ENCODE results near the gene KCNJ9. TPM values are rescaled to one million over a fixed set of nuclear protein-coding genes. Genes with fewer than 3 reads are reported as not detected.

KCNJ9 gene
- total RNA-seq, 2 experiments from 2014 or later, result not detected

DNA sequence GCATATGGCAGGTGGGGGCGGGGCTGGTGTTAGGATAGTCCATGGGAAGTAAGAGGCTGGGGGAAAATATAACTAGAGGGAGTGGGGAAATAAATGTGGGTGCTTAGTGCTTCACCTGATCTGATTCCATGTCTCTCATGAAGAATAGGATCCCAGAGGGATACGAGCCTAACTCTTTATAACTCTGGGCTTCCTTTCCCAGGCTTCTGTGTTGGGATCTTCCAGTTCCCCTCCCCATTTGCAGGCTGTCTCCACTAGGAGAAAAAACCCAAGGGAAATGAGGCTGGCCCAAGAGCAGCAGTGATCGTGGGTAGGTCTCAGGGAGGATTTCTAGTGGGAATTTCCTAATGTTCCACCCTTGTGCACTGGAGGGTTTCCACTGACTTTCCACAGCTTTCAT is 1.6 kb downstream of the KCNJ9 start:
- ChIA-PET POLR2A (no interaction called here), CTCF (interaction anchor here (0.9 kb wide), 1 partner anchor 15 kb away, joined by 3 read pairs; no protein-coding TSS in a partner anchor)

DNA sequence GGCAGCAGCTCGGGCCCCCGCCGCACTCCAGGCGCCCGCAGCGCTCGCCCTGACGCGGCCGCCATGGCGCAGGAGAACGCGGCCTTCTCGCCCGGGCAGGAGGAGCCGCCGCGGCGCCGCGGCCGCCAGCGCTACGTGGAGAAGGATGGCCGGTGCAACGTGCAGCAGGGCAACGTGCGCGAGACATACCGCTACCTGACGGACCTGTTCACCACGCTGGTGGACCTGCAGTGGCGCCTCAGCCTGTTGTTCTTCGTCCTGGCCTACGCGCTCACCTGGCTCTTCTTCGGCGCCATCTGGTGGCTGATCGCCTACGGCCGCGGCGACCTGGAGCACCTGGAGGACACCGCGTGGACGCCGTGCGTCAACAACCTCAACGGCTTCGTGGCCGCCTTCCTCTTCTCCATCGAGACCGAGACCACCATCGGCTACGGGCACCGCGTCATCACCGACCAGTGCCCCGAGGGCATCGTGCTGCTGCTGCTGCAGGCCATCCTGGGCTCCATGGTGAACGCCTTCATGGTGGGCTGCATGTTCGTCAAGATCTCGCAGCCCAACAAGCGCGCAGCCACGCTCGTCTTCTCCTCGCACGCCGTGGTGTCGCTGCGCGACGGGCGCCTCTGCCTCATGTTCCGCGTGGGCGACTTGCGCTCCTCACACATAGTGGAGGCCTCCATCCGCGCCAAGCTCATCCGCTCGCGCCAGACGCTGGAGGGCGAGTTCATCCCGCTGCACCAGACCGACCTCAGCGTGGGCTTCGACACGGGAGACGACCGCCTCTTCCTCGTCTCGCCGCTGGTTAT is 2.8 kb downstream of the KCNJ9 start:
- ChIA-PET CTCF (interaction anchor here (0.9 to 3.6 kb wide), 7 partner anchors 13 to 155 kb away, joined by 3 to 37 read pairs (median 15); partner anchors contain the start of gene IGSF8), POLR2A (no interaction called here)

GRCh38 chr1:160084771-160085321 is 3.5 kb downstream of the KCNJ9 start:
- POLR2A ChIA-PET, result no interaction called here
- CTCF ChIA-PET, result interaction anchor here (1.0 to 3.6 kb wide), 19 partner anchors 8 to 267 kb away, joined by 3 to 37 read pairs (median 5); partner anchors contain the start of gene IGSF8

DNA sequence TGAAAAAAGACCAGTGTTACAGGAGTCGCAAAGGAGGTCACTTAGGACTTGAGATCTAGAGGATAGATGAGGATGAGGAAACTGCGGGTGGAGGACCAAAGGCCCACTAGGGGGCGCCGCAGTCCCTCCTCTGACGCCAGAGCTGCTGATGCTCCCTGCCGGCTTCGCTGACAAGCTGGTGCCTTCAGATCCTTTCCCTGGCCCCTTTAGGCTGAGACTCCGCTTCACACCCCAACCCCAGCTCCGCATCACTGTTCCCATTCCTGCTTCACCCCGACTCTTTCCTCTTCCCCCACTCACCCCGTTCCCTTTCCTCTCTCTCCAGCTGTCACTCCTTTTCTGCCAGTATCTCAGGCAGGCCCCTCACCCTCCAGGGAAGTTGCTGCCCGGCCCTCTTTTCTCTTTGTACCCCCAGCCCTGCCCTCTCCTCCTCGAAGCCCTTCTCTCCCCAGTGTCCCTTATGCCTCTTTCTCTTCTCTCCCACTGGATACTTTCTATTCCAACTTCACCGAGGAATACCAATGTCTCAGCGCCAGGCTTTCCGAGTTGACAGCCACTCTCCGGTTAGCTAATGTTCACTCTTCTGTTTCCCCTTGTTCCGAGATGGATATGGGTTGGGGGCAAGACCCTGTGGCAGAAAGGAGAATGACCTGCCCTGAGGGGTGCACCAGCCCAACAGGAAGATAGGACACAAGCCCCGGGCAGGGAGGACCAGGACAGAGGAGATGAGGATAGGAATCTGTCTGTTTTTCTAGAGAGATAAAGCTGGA is 4.5 kb downstream of the KCNJ9 start:
- ChIA-PET CTCF (interaction anchor here (0.7 to 3.6 kb wide), 27 partner anchors 8 to 266 kb away, joined by 3 to 37 read pairs (median 4); partner anchors contain the start of gene IGSF8), POLR2A (no interaction called here)

- CTCF ChIA-PET, result interaction anchor here (1.1 to 3.6 kb wide), 14 partner anchors 7 to 205 kb away, joined by 3 to 37 read pairs (median 5); partner anchors contain the start of gene IGSF8
- POLR2A ChIA-PET, result no interaction called here
These were observed 5.1 kb downstream of the KCNJ9 start for GRCh38 chr1:160086456-160086892.

DNA sequence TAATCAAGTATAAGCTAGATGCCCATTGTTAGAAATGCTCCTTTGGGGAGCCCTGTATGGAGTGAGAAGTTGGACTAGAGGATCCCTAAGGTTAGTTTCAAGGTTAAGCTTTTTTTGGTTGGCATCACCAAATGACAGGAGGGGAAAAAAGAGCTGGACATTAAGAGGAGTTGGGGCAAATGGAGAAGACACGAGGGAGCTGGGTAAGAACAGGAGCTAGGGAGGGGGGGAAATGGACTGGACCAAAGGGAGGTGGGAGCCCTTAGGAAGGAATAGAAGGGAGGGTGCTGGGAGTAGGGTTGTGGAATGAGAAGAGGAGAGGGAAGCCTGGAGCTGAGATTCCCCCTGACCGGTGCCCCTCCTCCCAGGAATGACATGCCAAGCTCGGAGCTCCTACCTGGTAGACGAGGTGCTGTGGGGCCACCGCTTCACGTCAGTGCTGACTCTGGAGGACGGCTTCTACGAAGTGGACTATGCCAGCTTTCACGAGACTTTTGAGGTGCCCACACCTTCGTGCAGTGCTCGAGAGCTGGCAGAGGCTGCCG is 5.9 kb downstream of the KCNJ9 start:
- POLR2A ChIA-PET, result no interaction called here
- CTCF ChIA-PET, result interaction anchor here (1.1 to 3.6 kb wide), 7 partner anchors 9 to 85 kb away, joined by 3 to 37 read pairs (median 4); partner anchors contain the start of gene IGSF8

DNA sequence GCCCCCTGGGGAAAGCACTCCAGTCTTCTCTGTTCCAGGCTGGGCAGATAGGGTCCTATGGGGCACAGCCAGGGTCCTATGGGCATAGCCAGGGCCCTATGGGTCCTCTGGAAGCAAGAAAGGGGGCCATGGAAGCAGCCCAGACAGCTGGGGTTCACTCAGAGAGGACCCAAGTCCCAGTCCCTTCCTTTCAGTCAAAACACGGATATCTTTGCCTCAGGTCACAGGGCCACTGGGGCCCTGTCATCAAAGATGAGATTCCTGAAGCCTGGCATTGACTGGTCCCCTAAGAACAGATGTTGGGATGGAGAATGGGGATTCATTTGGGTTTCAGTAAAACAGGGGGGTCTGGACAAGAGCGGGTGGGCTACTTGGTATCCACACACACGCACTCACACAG is 8.5 kb downstream of the KCNJ9 start:
- CTCF ChIA-PET, result interaction anchor here (0.9 kb wide), 1 partner anchor 11 kb away, joined by 3 read pairs; no protein-coding TSS in a partner anchor
- POLR2A ChIA-PET, result no interaction called here

GRCh38 chr1:160090760-160091159 is 9.4 kb downstream of the KCNJ9 start:
- CTCF ChIA-PET, result interaction anchor here (0.9 kb wide), 1 partner anchor 12 kb away, joined by 3 read pairs; no protein-coding TSS in a partner anchor
- POLR2A ChIA-PET, result no interaction called here

GRCh38 chr1:160091666-160092223 is 10.4 kb downstream of the KCNJ9 start:
- ChIA-PET POLR2A (no interaction called here), CTCF (interaction anchor here (0.7 kb wide), 1 partner anchor 9 kb away, joined by 3 read pairs; no protein-coding TSS in a partner anchor)

GRCh38 chr1:160092366-160093068 is 11.2 kb downstream of the KCNJ9 start:
- ChIA-PET POLR2A (no interaction called here), CTCF (interaction anchor here (1.1 kb wide), 1 partner anchor 46 kb away, joined by 3 read pairs; no protein-coding TSS in a partner anchor)

- POLR2A ChIA-PET, result no interaction called here
- CTCF ChIA-PET, result interaction anchor here (1.1 kb wide), 1 partner anchor 46 kb away, joined by 3 read pairs; no protein-coding TSS in a partner anchor
These were observed 11.7 kb downstream of the KCNJ9 start for GRCh38 chr1:160093069-160093395.

- CTCF ChIA-PET, result interaction anchor here (1.1 to 1.3 kb wide), 2 partner anchors 8 to 47 kb away, joined by 3 to 5 read pairs; no protein-coding TSS in a partner anchor
- POLR2A ChIA-PET, result no interaction called here
These were observed 12.4 kb downstream of the KCNJ9 start for GRCh38 chr1:160093624-160094290.

- ChIA-PET CTCF (interaction anchor here (1.3 kb wide), 1 partner anchor 9 kb away, joined by 5 read pairs; no protein-coding TSS in a partner anchor), POLR2A (no interaction called here)
These were observed 12.9 kb downstream of the KCNJ9 start for GRCh38 chr1:160094291-160094625.

DNA sequence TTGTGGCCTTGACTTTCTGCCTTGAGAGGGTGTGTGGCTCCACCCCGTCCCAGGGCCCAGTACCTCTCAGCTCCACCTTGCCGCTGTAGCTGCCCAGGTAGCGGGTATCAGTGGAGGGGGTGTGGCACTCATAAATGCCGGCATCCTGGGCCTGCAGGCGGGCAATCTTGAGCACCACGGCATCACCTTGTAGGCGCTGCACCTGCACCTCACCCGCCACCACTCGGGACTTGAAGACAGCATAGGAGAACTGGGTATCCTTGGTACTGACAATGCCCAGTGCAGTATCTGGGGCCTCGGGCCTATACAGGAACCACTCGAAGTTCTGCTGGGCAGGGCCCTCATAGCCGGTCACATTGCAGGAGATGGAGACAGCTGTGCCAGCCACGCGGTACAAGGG is 13.5 kb downstream of the KCNJ9 start:
- CTCF ChIA-PET, result interaction anchor here (4.8 kb wide), 1 partner anchor 10 kb away, joined by 33 read pairs; no protein-coding TSS in a partner anchor
- POLR2A ChIA-PET, result no interaction called here

DNA sequence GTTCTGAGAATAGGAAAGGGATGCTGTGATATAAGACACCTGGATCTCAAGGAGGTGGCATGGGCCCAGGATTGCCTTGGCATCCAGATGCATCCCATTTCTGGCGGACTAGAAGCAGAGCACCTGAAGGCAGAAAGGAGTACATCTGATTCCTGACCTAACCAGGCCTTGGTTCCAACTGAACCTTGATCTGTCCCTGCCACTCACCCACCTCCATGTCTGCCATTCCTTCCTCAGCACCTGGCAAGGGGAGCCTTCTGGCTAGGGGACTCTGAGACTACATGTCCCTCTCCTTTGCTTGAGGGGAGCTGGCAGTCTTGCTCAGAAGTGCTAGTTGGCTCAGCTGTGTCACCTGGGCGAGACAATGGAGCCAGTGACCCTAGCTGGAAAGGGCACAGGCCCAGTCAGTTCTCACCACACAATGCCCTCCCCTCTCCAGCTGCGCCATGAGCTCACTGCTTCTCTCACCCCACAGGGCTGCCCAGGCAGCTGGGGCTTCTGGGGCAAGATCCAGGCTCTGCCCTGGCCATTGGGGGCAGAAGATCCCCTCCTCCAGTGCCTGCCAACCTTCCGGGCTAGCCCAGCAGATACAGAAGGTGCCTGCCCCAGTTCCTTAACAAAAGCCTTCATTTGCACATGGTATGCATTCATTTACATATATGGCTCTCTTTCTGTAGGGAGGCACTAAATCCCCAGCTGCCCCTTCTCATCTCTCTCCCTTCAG is 14.2 kb downstream of the KCNJ9 start:
- CTCF ChIA-PET, result interaction anchor here (4.1 to 4.8 kb wide), 2 partner anchors 10 to 17 kb away, joined by 16 to 33 read pairs; no protein-coding TSS in a partner anchor

DNA sequence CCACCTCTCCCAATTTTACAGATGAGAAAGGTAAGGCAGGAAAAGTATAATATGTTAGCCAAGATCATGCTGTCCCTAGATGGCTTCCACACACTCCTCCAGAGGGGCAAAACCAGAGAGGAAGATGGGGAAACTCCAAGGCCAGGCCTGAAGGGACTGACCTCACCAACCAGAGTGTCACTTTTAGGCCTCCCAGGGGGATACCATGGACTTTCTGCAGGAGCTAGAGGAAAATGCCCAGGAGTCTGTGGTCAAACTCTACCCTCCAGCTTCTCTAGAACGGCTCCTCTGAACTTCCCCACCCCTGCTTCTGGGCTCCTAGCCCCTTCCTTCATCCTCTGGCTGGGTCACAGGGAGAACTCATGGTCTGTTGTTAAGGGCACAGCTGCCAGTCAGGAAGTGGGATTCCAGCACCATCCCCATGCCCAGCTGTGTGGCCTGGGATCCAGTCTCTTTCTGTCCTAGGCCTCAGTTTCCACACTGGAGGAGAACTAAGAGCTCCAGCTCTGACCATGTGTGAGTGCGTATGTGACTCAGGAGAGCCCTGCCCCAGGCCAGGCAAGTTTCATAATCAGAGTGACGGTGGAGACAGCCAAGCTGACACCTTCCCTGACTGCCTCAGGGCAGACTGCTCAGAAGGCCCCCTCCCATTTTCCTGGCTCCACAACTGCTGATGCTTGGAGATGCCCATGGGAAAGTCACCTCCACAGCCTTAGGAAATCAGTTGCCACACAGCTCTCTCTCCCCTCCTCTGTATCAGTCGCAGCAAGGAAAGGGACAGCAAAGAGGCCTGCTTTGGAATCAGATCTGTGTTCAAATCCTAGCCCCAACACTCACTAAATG is 15.2 kb downstream of the KCNJ9 start:
- POLR2A ChIA-PET, result no interaction called here
- CTCF ChIA-PET, result interaction anchor here (1.3 to 4.8 kb wide), 3 partner anchors 11 to 18 kb away, joined by 4 to 33 read pairs (median 16); no protein-coding TSS in a partner anchor

More for the DNA sequence above, 14.2 kb downstream of the KCNJ9 start:
- POLR2A ChIA-PET, result no interaction called here

All from activated CD8-positive, alpha-beta memory T cell treated with anti-CD3 and anti-CD28 coated beads for 36 hours (primary cell).